Testis (tissue), 3 donors: ENCODE data around the gene CPSF7. TPM values are rescaled to one million over a fixed set of nuclear protein-coding genes. Genes with fewer than 3 reads are reported as not detected.
"Not testable (repeated sequence)": the region's sequence is repeated elsewhere in the genome, so short reads cannot be mapped to it uniquely, and the experiment has no call there.

Source experiments
- DNase-seq: peaks from one replicate; pipeline ENCODE4 v3.0.0-alpha.2; 2019
- H3K27ac ChIP-seq, 2 donors: fragments of 200-600 bp; sonication (generic); one replicate each; pipeline ENCODE4 v1.5.1; 2019
- H3K27me3 ChIP-seq: fragments of 200-600 bp; sonication (generic); one replicate; pipeline ENCODE4 v1.5.1; 2019
- H3K36me3 ChIP-seq: fragments of 200-600 bp; sonication (generic); one replicate; pipeline ENCODE4 v1.5.1; 2017; ENCODE audit warnings: low read depth; ENCODE audit errors: missing control alignments
- H3K4me1 ChIP-seq: fragments of 200-600 bp; sonication (generic); one replicate; pipeline ENCODE4 v1.5.1; 2019
- H3K4me3 ChIP-seq, 2 donors: fragments of 200-600 bp; sonication (generic); one replicate each; pipeline ENCODE4 v1.5.1; 2017 to 2019
- H3K9me3 ChIP-seq: fragments of 200-600 bp; sonication (generic); one replicate; pipeline ENCODE4 v1.5.1; 2017
- POLR2A ChIP-seq: fragments of 450-650 bp; IDR thresholded peaks from one replicate; pipeline ENCODE4 v1.6.1; 2017; ENCODE audit warnings: antibody characterized with exemption, mild to moderate bottlenecking, moderate library complexity
- WGBS, 2 donors: methylation state at CpG; one replicate each; pipeline ENCODE4 v1.1.5; 2018; 5-methylcytosine and 5-hydroxymethylcytosine counted together
- intact Hi-C: fragments of 100-400 bp; cut with DNase I; formaldehyde crosslinking; loops from one replicate; pipeline ENCODE4 v1.15.1; 2023; ENCODE audit warnings: low total_unique reads
- polyA plus RNA-seq: library from polyadenylated mRNA; stranded (reverse); fragments of 350-450 nt; fragmentation: Illumina TruSeq; extraction: RNeasy Lipid Tissue Mini Kit (QIAGEN cat#74804); gene quantifications from one replicate; pipeline ENCODE4 v1.2.3, GENCODE V29; 2014; ENCODE audit warnings: low read depth, low replicate concordance; ENCODE audit not compliant: insufficient read depth
- total RNA-seq, 2 donors: library from RNA; depleted of rRNA; stranded (reverse); fragments of >200 nt; gene quantifications; one replicate each; pipeline ENCODE4 v1.2.3, GENCODE V29; 2016
- TF ChIP-seq, protein P1 (sequence below), 3 experiments: fragments of 450-650 bp in 2 of 3; fragments of 200-600 bp in 1 of 3; sonication (generic) in 1 of 3; IDR thresholded peaks; one replicate each; pipeline ENCODE4 v1.5.1; 2016 to 2019; ENCODE audit warnings: antibody characterized with exemption in 3 of 3, mild to moderate bottlenecking in 2 of 3, moderate library complexity in 1 of 3

The CPSF7 gene
- total and polyA plus RNA-seq, 3 donors from 2014 or later = 84.2 to 107 (median 86.5) TPM

GRCh38 chr11:61468002-61468401 lies 38.2 kb upstream of the CPSF7 start:
- TF ChIP-seq POLR2A = no peak
- TF ChIP-seq, protein P1, sequence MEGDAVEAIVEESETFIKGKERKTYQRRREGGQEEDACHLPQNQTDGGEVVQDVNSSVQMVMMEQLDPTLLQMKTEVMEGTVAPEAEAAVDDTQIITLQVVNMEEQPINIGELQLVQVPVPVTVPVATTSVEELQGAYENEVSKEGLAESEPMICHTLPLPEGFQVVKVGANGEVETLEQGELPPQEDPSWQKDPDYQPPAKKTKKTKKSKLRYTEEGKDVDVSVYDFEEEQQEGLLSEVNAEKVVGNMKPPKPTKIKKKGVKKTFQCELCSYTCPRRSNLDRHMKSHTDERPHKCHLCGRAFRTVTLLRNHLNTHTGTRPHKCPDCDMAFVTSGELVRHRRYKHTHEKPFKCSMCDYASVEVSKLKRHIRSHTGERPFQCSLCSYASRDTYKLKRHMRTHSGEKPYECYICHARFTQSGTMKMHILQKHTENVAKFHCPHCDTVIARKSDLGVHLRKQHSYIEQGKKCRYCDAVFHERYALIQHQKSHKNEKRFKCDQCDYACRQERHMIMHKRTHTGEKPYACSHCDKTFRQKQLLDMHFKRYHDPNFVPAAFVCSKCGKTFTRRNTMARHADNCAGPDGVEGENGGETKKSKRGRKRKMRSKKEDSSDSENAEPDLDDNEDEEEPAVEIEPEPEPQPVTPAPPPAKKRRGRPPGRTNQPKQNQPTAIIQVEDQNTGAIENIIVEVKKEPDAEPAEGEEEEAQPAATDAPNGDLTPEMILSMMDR (IDR thresholded peaks at IDR 0.05) = no peak
- Histone ChIP-seq H3K36me3 (no peaks in the 10 kb centered on the region), H3K27me3 (no peaks in the 10 kb centered on the region), H3K4me1 (peaks cover 12% of the 10 kb centered on the region), H3K4me3 (no peak overlapping the region), H3K27ac (no peak overlapping the region), H3K9me3 (no peaks in the 10 kb centered on the region)
- no peak for DNase-seq
- intact Hi-C loops = no loop called here
- WGBS, 2 donors = 64 to 73% methylated on average over 3 to 7 of the region's 7 CpGs

GRCh38 chr11:61467602-61468001 lies 37.8 kb upstream of the CPSF7 start:
- 92 to 93% methylated on average over 6 of the region's 6 CpGs for WGBS, 2 donors
- not testable (repeated sequence) for DNase-seq

DNA sequence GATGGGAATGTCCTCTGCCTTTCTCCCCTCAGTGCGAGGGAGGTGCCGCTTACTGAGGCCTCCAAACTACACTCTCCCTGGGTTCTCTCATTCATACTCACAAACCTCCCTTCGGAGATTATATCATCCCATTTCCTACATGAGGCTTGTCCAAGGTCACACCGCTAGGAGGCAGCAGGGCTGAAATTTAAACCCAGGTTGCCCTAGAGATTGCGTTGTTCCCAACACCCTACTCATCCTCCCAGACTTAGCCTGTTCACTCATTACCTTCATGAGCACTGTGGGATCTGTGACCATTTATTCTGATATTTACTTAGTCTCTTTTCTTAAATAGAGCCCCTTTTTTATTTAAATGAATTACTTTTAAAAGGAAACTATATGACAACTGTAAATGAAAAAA lies 31.2 kb upstream of the CPSF7 start:
- DNase-seq = no peak
- intact Hi-C loops = no loop called here
- Histone ChIP-seq H3K4me1 (peaks cover 3% of the 10 kb centered on the region), H3K9me3 (no peaks in the 10 kb centered on the region), H3K27me3 (no peaks in the 10 kb centered on the region), H3K4me3 (no peak overlapping the region), H3K36me3 (no peaks in the 10 kb centered on the region), H3K27ac (no peak overlapping the region)
- TF ChIP-seq POLR2A = no peak
- TF ChIP-seq, protein P1 (IDR thresholded peaks at IDR 0.05) = peak in 2 of 3 experiments; percentile 10 to 16
- WGBS, 2 donors = 55 to 79% methylated on average over 5 of the region's 5 CpGs

More at GRCh38 chr11:61467602-61468001, 37.8 kb upstream of the CPSF7 start:
- H3K27me3 ChIP-seq, H3K9me3 ChIP-seq, H3K27ac ChIP-seq, H3K4me1 ChIP-seq, H3K4me3 ChIP-seq, H3K36me3 ChIP-seq, intact Hi-C loops: not testable (repeated sequence)

DNA sequence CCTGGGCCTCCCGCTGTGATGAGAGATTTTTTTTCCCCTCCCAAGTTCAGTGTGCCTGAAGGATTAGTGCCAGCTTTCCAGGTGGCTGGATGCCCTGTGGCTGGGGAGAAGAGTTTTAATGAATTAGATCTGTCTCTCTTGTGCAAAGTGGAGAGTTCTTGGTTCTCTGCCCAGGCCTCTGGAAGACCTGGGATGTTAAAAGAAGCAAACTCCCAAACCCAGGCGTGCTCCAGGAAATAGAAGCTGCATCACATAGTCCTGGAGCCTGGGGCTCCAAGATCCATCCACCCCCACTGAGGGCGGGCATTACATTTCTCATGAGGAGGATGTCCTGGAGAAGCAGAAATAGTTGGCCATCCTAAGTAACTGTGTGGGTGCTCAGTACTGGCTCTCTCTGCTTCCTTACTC lies 30.7 kb upstream of the CPSF7 start:
- Histone ChIP-seq H3K36me3 (no peaks in the 10 kb centered on the region), H3K9me3 (no peaks in the 10 kb centered on the region), H3K27ac (no peak overlapping the region), H3K27me3 (no peaks in the 10 kb centered on the region), H3K4me1 (peaks cover 3% of the 10 kb centered on the region), H3K4me3 (no peak overlapping the region)
- intact Hi-C loops = no loop called here
- 40 to 48% methylated on average over 1 to 3 of the region's 3 CpGs for WGBS, 2 donors
- DNase-seq = no peak
- TF ChIP-seq POLR2A = no peak
- TF ChIP-seq, protein P1 (IDR thresholded peaks at IDR 0.05) = no peak

DNA sequence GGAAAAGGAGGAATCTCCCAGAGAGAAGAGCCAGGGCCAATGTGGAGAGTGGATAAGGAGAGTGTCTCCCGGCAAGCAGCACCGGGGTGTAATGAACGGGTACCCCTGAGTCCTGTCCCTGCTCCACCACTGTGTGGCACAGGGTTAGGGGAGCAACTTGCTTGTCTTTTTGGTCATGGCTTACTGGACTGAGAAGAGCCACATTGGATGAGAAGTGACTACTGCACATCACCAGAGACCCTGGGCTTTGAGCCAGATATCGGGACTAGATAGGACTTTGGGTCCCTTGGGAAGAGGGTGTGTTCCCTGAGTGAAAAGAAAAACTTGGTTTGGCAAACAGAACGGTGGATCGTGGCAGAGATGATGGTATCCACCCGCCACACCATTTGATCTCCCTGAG lies 24.7 kb upstream of the CPSF7 start:
- no peak for DNase-seq
- no peaks in the 10 kb centered on the region for H3K9me3 ChIP-seq
- H3K4me3 ChIP-seq = no peak overlapping the region
- H3K4me1 ChIP-seq = no peaks in the 10 kb centered on the region
- no peaks in the 10 kb centered on the region for H3K27me3 ChIP-seq
- TF ChIP-seq POLR2A = no peak
- intact Hi-C loops = no loop called here
- WGBS, 2 donors = 79 to 85% methylated on average over 7 of the region's 7 CpGs
- no peak overlapping the region for H3K27ac ChIP-seq
- H3K36me3 ChIP-seq = no peaks in the 10 kb centered on the region

DNA sequence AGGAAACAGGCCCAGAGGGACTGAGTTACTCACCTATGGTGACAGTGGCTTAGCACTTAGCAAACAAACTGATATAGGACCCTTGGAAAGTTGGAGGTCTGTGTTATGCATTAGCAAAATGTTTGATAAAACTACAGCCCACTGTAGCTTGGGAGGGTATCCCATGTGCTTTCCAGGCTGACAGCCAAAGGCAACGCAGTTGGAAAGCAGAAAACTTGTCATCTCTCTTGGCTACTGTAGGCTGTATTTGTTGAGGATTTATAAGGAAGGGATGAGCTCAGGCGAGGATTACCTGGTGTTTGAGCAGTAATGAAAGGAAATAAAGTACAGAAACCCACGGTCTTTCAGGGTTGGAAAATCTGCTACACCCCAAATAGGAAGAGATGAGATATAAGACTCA lies 23.9 kb upstream of the CPSF7 start:
- H3K4me1 ChIP-seq = no peaks in the 10 kb centered on the region
- TF ChIP-seq, protein P1 (IDR thresholded peaks at IDR 0.05) = no peak
- TF ChIP-seq POLR2A = no peak
- no peak overlapping the region for H3K27ac ChIP-seq
- H3K9me3 ChIP-seq = no peaks in the 10 kb centered on the region
- intact Hi-C loops = no loop called here
- DNase-seq = no peak
- H3K27me3 ChIP-seq = no peaks in the 10 kb centered on the region
- H3K36me3 ChIP-seq = no peaks in the 10 kb centered on the region
- 60 to 70% methylated on average over 3 of the region's 3 CpGs for WGBS, 2 donors
- no peak overlapping the region for H3K4me3 ChIP-seq
